Testis (tissue), 2 donors: Measurements from ENCODE around the gene BRK1.
"Not testable (repeated sequence)": the region's sequence is repeated elsewhere in the genome, so short reads cannot be mapped to it uniquely, and the experiment has no call there.

Experiments used
- CTCF ChIP-seq, 3 experiments: fragments of 450-650 bp in 2 of 3; fragments of 200-600 bp in 1 of 3; sonication (generic) in 1 of 3; IDR thresholded peaks; one replicate each; pipeline ENCODE4 v1.5.1; 2016 to 2019; ENCODE audit warnings: antibody characterized with exemption in 3 of 3, mild to moderate bottlenecking in 2 of 3, moderate library complexity in 1 of 3
- POLR2A ChIP-seq: fragments of 450-650 bp; IDR thresholded peaks from one replicate; pipeline ENCODE4 v1.6.1; 2017; ENCODE audit warnings: antibody characterized with exemption, mild to moderate bottlenecking, moderate library complexity

DNA sequence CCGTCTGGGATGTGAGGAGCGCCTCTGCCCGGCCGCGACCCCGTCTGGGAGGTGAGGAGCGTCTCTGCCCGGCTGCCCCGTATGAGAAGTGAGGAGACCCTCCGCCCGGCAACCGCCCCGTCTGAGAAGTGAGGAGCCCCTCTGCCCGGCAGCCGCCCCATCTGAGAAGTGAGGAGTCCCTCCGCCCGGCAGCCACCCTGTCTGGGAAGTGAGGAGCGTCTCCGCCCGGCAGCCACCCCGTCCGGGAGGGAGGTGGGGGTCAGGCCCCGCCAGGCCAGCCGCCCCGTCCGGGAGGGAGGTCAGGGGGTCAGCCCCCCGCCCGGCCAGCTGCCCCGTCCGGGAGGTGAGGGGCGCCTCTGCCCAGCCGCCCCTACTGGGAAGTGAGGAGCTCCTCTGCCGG lies 45.4 kb upstream of the BRK1 start:
- TF ChIP-seq CTCF (IDR thresholded peaks at IDR 0.05); POLR2A: not testable (repeated sequence)
